Measurements from ENCODE around the gene SH3BP1.

GRCh38 chr22:37665487-37665886 is 26.0 kb downstream of the SH3BP1 start:
- TF ChIP-seq EZH2phosphoT487 (IDR thresholded peaks at IDR 0.05) (no peak), EZH2 (IDR thresholded peaks at IDR 0.05) (no peak)
